ENCODE data around the gene CCT5.

CCT5 gene

GRCh38 chr5:10295619-10296326 is 45.7 kb downstream of the CCT5 start:
- peak; percentile 38; the same call in 2 of the 3 replicates for ATAC-seq (ENCODE audit: low read depth)
- no peak for TF ChIP-seq CTCF (IDR thresholded peaks at IDR 0.05; ENCODE audit: poor library complexity, severe bottlenecking)
- Histone ChIP-seq H3K27ac (ENCODE audit: poor library complexity, severe bottlenecking) (no peak overlapping the region), H3K9me3 (ENCODE audit: severe bottlenecking) (no peaks in the 10 kb centered on the region), H3K4me3 (ENCODE audit: severe bottlenecking) (no peak overlapping the region), H3K4me1 (ENCODE audit: insufficient read depth, poor library complexity, severe bottlenecking) (peaks cover under 1% of the 10 kb centered on the region), H3K27me3 (ENCODE audit: insufficient read depth, poor library complexity, severe bottlenecking) (no peaks in the 10 kb centered on the region), H3K36me3 (ENCODE audit: low read depth) (no peaks in the 10 kb centered on the region)
- DNase-seq (ENCODE audit: low spot score) = no peak

GRCh38 chr5:10297646-10298204 is 47.6 kb downstream of the CCT5 start:
- H3K27ac ChIP-seq (ENCODE audit: poor library complexity, severe bottlenecking) = no peak overlapping the region
- no peaks in the 10 kb centered on the region for H3K27me3 ChIP-seq (ENCODE audit: insufficient read depth, poor library complexity, severe bottlenecking)
- H3K4me1 ChIP-seq (ENCODE audit: insufficient read depth, poor library complexity, severe bottlenecking) = peaks cover 14% of the 10 kb centered on the region
- ATAC-seq (ENCODE audit: low read depth) (no peak), DNase-seq (ENCODE audit: low spot score) (peak; percentile 53)
- TF ChIP-seq CTCF (IDR thresholded peaks at IDR 0.05; ENCODE audit: poor library complexity, severe bottlenecking) = no peak
- H3K9me3 ChIP-seq (ENCODE audit: severe bottlenecking) = no peaks in the 10 kb centered on the region
- no peaks in the 10 kb centered on the region for H3K36me3 ChIP-seq (ENCODE audit: low read depth)
- H3K4me3 ChIP-seq (ENCODE audit: severe bottlenecking) = no peak overlapping the region

GRCh38 chr5:10300246-10300645 is 50.2 kb downstream of the CCT5 start:
- Histone ChIP-seq H3K27ac (ENCODE audit: poor library complexity, severe bottlenecking) (no peak overlapping the region), H3K4me1 (ENCODE audit: insufficient read depth, poor library complexity, severe bottlenecking) (peaks cover 14% of the 10 kb centered on the region), H3K4me3 (ENCODE audit: severe bottlenecking) (no peak overlapping the region), H3K9me3 (ENCODE audit: severe bottlenecking) (no peaks in the 10 kb centered on the region), H3K27me3 (ENCODE audit: insufficient read depth, poor library complexity, severe bottlenecking) (no peaks in the 10 kb centered on the region), H3K36me3 (ENCODE audit: low read depth) (no peaks in the 10 kb centered on the region)
- TF ChIP-seq CTCF (IDR thresholded peaks at IDR 0.05; ENCODE audit: poor library complexity, severe bottlenecking) = no peak
- DNase-seq (ENCODE audit: low spot score) (no peak), ATAC-seq (ENCODE audit: low read depth) (no peak)

GRCh38 chr5:10301266-10301665 is 51.2 kb downstream of the CCT5 start:
- no peak for DNase-seq (ENCODE audit: low spot score)
- Histone ChIP-seq H3K27me3 (ENCODE audit: insufficient read depth, poor library complexity, severe bottlenecking) (no peaks in the 10 kb centered on the region), H3K4me3 (ENCODE audit: severe bottlenecking) (no peak overlapping the region), H3K4me1 (ENCODE audit: insufficient read depth, poor library complexity, severe bottlenecking) (peaks cover 19% of the 10 kb centered on the region), H3K9me3 (ENCODE audit: severe bottlenecking) (no peaks in the 10 kb centered on the region), H3K27ac (ENCODE audit: poor library complexity, severe bottlenecking) (peak overlapping the region; percentile 39), H3K36me3 (ENCODE audit: low read depth) (no peaks in the 10 kb centered on the region)
- no peak for TF ChIP-seq CTCF (IDR thresholded peaks at IDR 0.05; ENCODE audit: poor library complexity, severe bottlenecking)
- peak; percentile 40; the same call in 2 of the 3 replicates for ATAC-seq (ENCODE audit: low read depth)
